Measurements from ENCODE around the gene TMEM116. TPM values are rescaled to one million over a fixed set of nuclear protein-coding genes. Genes with fewer than 3 reads are reported as not detected.
A peak's percentile ranks its signal among the peaks of the same experiment; 100 is the strongest.

Gene TMEM116
- total and polyA plus RNA-seq, 11 donors: 19.6 to 63.6 (median 43.0) TPM

DNA sequence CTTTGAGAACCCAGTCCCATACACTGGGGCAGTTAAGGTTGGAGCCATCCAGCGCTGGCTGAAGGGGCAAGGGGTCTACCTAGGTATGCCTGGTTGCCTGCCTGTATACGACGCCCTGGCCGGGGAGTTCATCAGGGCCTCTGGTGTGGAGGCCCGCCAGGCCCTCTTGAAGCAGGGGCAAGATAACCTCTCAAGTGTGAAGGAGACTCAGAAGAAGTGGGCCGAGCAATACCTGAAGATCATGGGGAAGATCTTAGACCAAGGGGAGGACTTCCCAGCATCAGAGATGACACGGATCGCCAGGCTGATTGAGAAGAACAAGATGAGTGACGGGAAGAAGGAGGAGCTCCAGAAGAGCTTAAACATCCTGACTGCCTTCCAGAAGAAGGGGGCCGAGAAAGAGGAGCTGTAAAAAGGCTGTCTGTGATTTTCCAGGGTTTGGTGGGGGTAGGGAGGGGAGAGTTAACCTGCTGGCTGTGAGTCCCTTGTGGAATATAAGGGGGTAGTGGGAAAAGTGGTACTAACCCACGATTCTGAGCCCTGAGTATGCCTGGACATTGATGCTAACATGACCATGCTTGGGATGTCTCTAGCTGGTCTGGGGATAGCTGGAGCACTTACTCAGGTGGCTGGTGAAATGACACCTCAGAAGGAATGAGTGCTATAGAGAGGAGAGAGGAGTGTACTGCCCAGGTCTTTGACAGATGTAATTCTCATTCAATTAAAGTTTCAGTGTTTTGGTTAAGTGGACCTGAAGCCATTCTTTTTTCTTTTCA, 9.5 kb upstream of the TMEM116 start:
- Histone ChIP-seq H3K27ac (no peak overlapping the region), H3K4me1 (peaks cover 0 to 16% (median 0%) of the 10 kb centered on the region in 12 donors), H3K27me3 (no peaks in the 10 kb centered on the region), H3K36me3 (peaks cover 0 to 90% (median 66%) of the 10 kb centered on the region in 9 donors), H3K4me3 (no peak overlapping the region), H3K9me3 (no peaks in the 10 kb centered on the region)
- TF ChIP-seq, protein P1, sequence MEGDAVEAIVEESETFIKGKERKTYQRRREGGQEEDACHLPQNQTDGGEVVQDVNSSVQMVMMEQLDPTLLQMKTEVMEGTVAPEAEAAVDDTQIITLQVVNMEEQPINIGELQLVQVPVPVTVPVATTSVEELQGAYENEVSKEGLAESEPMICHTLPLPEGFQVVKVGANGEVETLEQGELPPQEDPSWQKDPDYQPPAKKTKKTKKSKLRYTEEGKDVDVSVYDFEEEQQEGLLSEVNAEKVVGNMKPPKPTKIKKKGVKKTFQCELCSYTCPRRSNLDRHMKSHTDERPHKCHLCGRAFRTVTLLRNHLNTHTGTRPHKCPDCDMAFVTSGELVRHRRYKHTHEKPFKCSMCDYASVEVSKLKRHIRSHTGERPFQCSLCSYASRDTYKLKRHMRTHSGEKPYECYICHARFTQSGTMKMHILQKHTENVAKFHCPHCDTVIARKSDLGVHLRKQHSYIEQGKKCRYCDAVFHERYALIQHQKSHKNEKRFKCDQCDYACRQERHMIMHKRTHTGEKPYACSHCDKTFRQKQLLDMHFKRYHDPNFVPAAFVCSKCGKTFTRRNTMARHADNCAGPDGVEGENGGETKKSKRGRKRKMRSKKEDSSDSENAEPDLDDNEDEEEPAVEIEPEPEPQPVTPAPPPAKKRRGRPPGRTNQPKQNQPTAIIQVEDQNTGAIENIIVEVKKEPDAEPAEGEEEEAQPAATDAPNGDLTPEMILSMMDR (IDR thresholded peaks at IDR 0.05): no peak
- TF ChIP-seq POLR2A (IDR thresholded peaks at IDR 0.05): no peak
- 86 to 89% (median 88%) methylated on average over 11 of the region's 11 CpGs for WGBS, 4 donors
- intact Hi-C loops (cut with DNase I): no loop called here
- DNase-seq: no peak
- ATAC-seq: peak in 1 of 4 donors; percentile 48

DNA sequence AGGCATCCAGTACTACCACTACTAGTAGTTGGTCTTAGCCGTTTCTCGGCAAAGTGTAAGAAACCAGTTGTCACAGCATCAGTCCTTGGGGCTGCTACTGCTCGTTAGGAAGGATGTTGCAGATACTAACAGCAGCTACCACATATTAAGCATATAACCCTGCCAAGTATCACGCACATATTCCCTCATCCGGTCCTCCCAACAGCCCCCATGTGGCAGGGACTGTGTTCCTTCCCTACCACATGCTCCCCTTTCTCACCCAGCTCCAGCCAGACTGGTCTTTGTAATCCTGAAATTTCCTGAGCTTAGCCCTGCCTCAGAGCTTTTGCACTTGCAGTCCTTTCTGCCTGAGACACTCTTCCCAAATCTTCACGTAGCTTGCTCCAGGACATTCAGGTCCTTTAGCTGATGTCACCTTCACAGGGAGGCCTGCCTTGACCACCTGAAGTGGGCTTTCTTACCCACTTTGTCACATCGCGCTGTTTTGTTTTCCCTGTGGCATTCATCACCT, 8.0 kb upstream of the TMEM116 start:
- H3K4me1 ChIP-seq: peaks cover 0 to 16% (median 0%) of the 10 kb centered on the region in 12 donors
- no peaks in the 10 kb centered on the region for H3K27me3 ChIP-seq
- H3K27ac ChIP-seq: no peak overlapping the region
- WGBS, 4 donors: 86 to 89% (median 87%) methylated on average over 8 of the region's 8 CpGs
- no peak for DNase-seq
- no peak overlapping the region for H3K4me3 ChIP-seq
- no peak for ATAC-seq
- no peak for TF ChIP-seq POLR2A (IDR thresholded peaks at IDR 0.05)
- TF ChIP-seq, protein P1 (IDR thresholded peaks at IDR 0.05): no peak
- peaks cover 0 to 87% (median 73%) of the 10 kb centered on the region in 9 donors for H3K36me3 ChIP-seq
- H3K9me3 ChIP-seq: no peaks in the 10 kb centered on the region
- intact Hi-C loops (cut with DNase I): no loop called here

DNA sequence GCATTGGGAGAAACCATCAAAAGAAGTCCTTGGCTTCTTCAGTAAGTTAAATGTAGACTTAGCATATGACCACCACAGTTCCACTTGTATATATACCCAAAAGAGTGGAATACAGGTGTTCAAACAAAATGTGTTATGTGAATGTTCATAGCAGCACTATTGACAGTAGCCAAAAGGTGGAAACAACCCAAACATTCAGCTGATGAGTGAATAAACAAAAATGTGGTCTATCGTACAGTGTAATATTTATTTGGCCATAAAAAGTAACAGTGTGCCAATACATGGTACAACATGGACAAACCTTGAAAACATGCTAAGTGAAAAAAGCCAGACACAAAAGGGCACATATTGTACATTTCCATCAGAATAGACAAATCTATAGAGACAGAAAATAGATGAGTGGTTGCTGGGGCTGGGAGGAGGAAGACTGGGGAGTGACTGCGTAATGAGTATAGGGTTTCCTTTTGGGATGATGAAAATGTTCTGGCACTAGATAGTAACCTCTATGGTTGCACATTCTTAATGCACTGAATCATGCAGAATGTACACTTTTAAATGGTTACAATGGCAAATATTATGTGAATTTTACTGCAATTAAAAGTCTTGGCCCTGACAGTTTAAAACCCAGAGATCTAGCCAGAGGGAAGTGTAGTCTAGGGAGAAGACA, 5.7 kb upstream of the TMEM116 start:
- H3K9me3 ChIP-seq: no peaks in the 10 kb centered on the region
- H3K4me3 ChIP-seq: no peak overlapping the region
- H3K27ac ChIP-seq: no peak overlapping the region
- TF ChIP-seq, protein P1 (IDR thresholded peaks at IDR 0.05): no peak
- no peak for TF ChIP-seq POLR2A (IDR thresholded peaks at IDR 0.05)
- WGBS, 4 donors: 89 to 97% (median 92%) methylated on average over 2 of the region's 2 CpGs
- H3K36me3 ChIP-seq: peaks cover 0 to 77% (median 60%) of the 10 kb centered on the region in 9 donors
- ATAC-seq: no peak
- no peak for DNase-seq
- no peaks in the 10 kb centered on the region for H3K27me3 ChIP-seq
- H3K4me1 ChIP-seq: peaks cover 0 to 30% (median 11%) of the 10 kb centered on the region in 12 donors
- intact Hi-C loops (cut with DNase I): loop anchor here in 1 of 10 donors (10.0 kb wide), 1 partner anchor 106 kb away; the partner anchor contains the start of gene TRAFD1

DNA sequence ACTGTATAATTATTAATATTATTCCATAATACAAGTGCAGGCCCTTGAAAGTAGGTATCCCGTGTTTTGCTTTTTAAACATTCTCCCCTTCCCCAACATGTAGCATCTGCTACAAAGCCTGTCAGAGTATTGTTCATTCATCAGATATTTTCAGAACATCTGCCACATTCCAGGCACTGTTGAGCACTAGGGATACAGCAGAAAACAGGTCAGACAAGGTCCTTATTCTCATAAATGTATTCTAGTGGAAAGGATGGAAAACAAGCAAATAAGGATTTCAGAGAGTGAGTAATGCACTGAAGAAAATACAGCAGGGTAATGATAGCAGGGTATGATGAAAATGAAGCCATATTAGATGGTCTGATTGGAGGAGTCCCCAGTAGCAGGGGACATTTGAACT, 4.1 kb upstream of the TMEM116 start:
- H3K4me3 ChIP-seq: no peak overlapping the region
- DNase-seq (no peak), ATAC-seq (no peak)
- H3K27me3 ChIP-seq: no peaks in the 10 kb centered on the region
- intact Hi-C loops (cut with DNase I): loop anchor here in 1 of 10 donors (10.0 kb wide), 1 partner anchor 108 kb away; the partner anchor contains the start of gene TRAFD1
- peaks cover 0 to 37% (median 15%) of the 10 kb centered on the region in 12 donors for H3K4me1 ChIP-seq
- no peak for TF ChIP-seq POLR2A (IDR thresholded peaks at IDR 0.05)
- TF ChIP-seq, protein P1 (IDR thresholded peaks at IDR 0.05): no peak
- H3K9me3 ChIP-seq: no peaks in the 10 kb centered on the region
- H3K36me3 ChIP-seq: peaks cover 0 to 61% (median 43%) of the 10 kb centered on the region in 9 donors
- no peak overlapping the region for H3K27ac ChIP-seq
- WGBS, 4 donors: 79 to 94% (median 89%) methylated on average over 1 of the region's 1 CpG

Data from heart left ventricle (tissue), 16 donors.